HG02973 (cell line): ENCODE data around the gene RPL22.

Experiments
- ATAC-seq: cut with Tn5 transposase; IDR thresholded peaks from one replicate; pipeline ENCODE4 v1.9.1; 2021; ENCODE audit warnings: moderate library complexity; ENCODE audit not compliant: unreplicated experiment

The RPL22 gene

GRCh38 chr1:6157132-6157527, 42.3 kb downstream of the RPL22 start:
- no peak for ATAC-seq

GRCh38 chr1:6154525-6155319, 44.7 kb downstream of the RPL22 start:
- ATAC-seq = no peak

GRCh38 chr1:6152882-6153281, 46.5 kb downstream of the RPL22 start:
- no peak for ATAC-seq

GRCh38 chr1:6152181-6152580, 47.2 kb downstream of the RPL22 start:
- ATAC-seq = no peak

- ATAC-seq = no peak
Measured at GRCh38 chr1:6151291-6151822, 48.0 kb downstream of the RPL22 start.

GRCh38 chr1:6150006-6150938, 49.1 kb downstream of the RPL22 start:
- ATAC-seq = no peak

GRCh38 chr1:6149597-6149996, 49.8 kb downstream of the RPL22 start:
- ATAC-seq = no peak

GRCh38 chr1:6148497-6149241, 50.7 kb downstream of the RPL22 start:
- no peak for ATAC-seq

GRCh38 chr1:6145864-6146410, 53.5 kb downstream of the RPL22 start:
- ATAC-seq = no peak

- no peak for ATAC-seq
Measured at GRCh38 chr1:6145396-6145750, 54.0 kb downstream of the RPL22 start.

- ATAC-seq = no peak
Measured at GRCh38 chr1:6144647-6145395, 54.6 kb downstream of the RPL22 start.

- ATAC-seq = no peak
Measured at GRCh38 chr1:6144175-6144574, 55.2 kb downstream of the RPL22 start.

- no peak for ATAC-seq
Measured at GRCh38 chr1:6143395-6143794, 56.0 kb downstream of the RPL22 start.

- no peak for ATAC-seq
Measured at GRCh38 chr1:6142734-6143133, 56.7 kb downstream of the RPL22 start.

- ATAC-seq = no peak
Measured at GRCh38 chr1:6142036-6142621, 57.3 kb downstream of the RPL22 start.

- ATAC-seq = no peak
Measured at GRCh38 chr1:6141592-6141991, 57.8 kb downstream of the RPL22 start.

GRCh38 chr1:6140413-6140812, 59.0 kb downstream of the RPL22 start:
- no peak for ATAC-seq

- no peak for ATAC-seq
Measured at GRCh38 chr1:6137758-6138157, 61.6 kb downstream of the RPL22 start.

- ATAC-seq = no peak
Measured at GRCh38 chr1:6136516-6137220, 62.7 kb downstream of the RPL22 start.
